Natural killer cell (primary cell): ENCODE measurements around the gene SGCA. TPM values are rescaled to one million over a fixed set of nuclear protein-coding genes. Genes with fewer than 3 reads are reported as not detected.

Experiments
- ATAC-seq, 3 donors: fragments of 150-1000 bp in 2 of 3; fragments of 200-7000 bp in 1 of 3; cut with Tn5 transposase; 1 replicate in 1 of 3; 2 replicates in 2 of 3; pipeline ENCODE4 v1.10.0; 2021; ENCODE audit warnings: mild to moderate bottlenecking in 2 of 3, moderate library complexity in 2 of 3
- DNase-seq, 2 donors: peaks; one replicate each; pipeline versions ENCODE4 v3.0.0 to v3.0.0-alpha.2; 2013 to 2021; ENCODE audit warnings: mixed read lengths in 1 of 2
- H3K27ac ChIP-seq: one replicate; pipeline ENCODE4 v1.5.1; 2013; ENCODE audit warnings: mild to moderate bottlenecking, low read length
- H3K27me3 ChIP-seq: one replicate; pipeline ENCODE4 v1.6.1; 2013; ENCODE audit warnings: low read length; ENCODE audit not compliant: control insufficient read depth, insufficient read depth
- H3K36me3 ChIP-seq: one replicate; pipeline ENCODE4 v1.6.1; 2013; ENCODE audit warnings: low read length; ENCODE audit not compliant: control insufficient read depth, insufficient read depth
- H3K4me1 ChIP-seq: one replicate; pipeline ENCODE4 v1.6.1; 2013; ENCODE audit warnings: low read length; ENCODE audit not compliant: control insufficient read depth, insufficient read depth
- H3K4me3 ChIP-seq: one replicate; pipeline ENCODE4 v1.5.1; 2013; ENCODE audit warnings: low read length
- H3K9me3 ChIP-seq: one replicate; pipeline ENCODE4 v1.6.1; 2013; ENCODE audit warnings: low read length; ENCODE audit not compliant: control insufficient read depth, insufficient read depth
- H3K27ac Mint-ChIP-seq, 2 donors: one replicate each; pipeline ENCODE4 v1.8.0; 2022; ENCODE audit warnings: mild to moderate bottlenecking in 2 of 2, mixed read lengths in 2 of 2, moderate library complexity in 1 of 2
- H3K27me3 Mint-ChIP-seq, 2 donors: one replicate each; pipeline ENCODE4 v1.8.0; 2022; ENCODE audit warnings: low read depth in 2 of 2, mixed read lengths in 2 of 2
- H3K36me3 Mint-ChIP-seq: one replicate; pipeline ENCODE4 v1.8.0; 2022; ENCODE audit warnings: mixed read lengths
- H3K4me1 Mint-ChIP-seq, 2 donors: one replicate each; pipeline ENCODE4 v1.8.0; 2022; ENCODE audit warnings: mixed read lengths in 2 of 2
- H3K4me3 Mint-ChIP-seq: one replicate; pipeline ENCODE4 v1.8.0; 2022; ENCODE audit warnings: mild to moderate bottlenecking, moderate library complexity, mixed read lengths
- H3K9me3 Mint-ChIP-seq, 2 donors: one replicate each; pipeline ENCODE4 v1.8.0; 2022; ENCODE audit warnings: mixed read lengths in 2 of 2
- CTCF ChIP-seq: fragments of 200-600 bp; IDR thresholded peaks from one replicate; pipeline ENCODE4 v1.8.0; 2022; ENCODE audit warnings: antibody characterized with exemption
- WGBS: methylation state at CpG from one replicate; pipeline ENCODE4 v1.1.7; 2013; ENCODE audit warnings: missing lambda C conversion rate; ENCODE audit not compliant: insufficient coverage; 5-methylcytosine and 5-hydroxymethylcytosine counted together
- intact Hi-C: fragments of 100-400 bp; cut with micrococcal nuclease; formaldehyde crosslinking; loops from one replicate; pipeline ENCODE4 v1.14.2; 2022
- total RNA-seq, 4 donors: library from RNA; stranded (reverse); fragments of 120-200 nt in 1 of 4; gene quantifications; one replicate each; pipeline versions ENCODE4 v1.2.3 to v1.2.4, GENCODE V29; 2013 to 2022

SGCA gene
- total RNA-seq, 3 donors from 2014 or later (not counting 1 experiment from before 2014, with no cell fraction given), result not detected

DNA sequence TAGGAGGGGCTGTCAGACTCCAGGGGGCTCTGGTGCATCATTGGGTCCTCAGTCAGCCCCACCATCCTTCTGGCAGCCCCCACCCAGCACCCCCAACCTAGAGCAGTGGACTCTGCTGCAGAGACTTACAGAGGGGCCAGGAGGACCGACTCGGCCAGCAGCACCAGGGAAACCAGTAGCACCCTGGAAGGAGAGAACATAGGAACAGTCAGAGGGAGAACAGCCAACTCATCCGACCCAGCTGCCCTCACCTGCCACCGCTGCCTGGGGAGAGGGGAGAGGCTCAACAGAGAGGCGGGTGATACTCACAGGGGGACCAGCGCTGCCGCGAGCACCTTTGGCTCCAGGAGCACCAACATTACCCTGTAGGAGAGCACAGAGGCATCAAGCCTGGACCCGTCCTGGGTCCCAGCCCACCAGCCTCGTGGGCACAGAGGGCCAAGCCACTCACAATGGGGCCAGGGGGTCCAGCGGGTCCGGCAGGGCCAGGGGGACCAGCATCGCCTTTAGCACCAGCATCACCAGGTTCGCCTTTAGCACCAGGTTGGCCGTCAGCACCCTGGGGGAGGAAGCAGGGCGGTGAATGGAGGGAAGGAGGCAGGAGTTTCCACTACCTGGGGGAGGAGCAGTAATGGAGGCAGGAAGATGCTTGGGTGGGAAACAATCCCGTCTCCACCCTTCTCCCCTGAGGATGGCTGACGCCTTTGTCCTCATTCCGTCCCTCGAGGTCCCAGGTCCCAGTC lies 23.9 kb downstream of the SGCA start:
- Mint-ChIP-seq H3K27ac (no peak overlapping the region), H3K9me3 (no peaks in the 10 kb centered on the region), H3K4me3 (no peak overlapping the region), H3K36me3 (no peaks in the 10 kb centered on the region), H3K4me1 (no peaks in the 10 kb centered on the region), H3K27me3 (no peaks in the 10 kb centered on the region)
- H3K4me3 ChIP-seq, result no peak overlapping the region
- H3K27ac ChIP-seq, result no peak overlapping the region
- intact Hi-C loops, result no loop called here
- peaks cover 20% of the 10 kb centered on the region for H3K36me3 ChIP-seq
- ATAC-seq, result no peak
- H3K27me3 ChIP-seq, result no peaks in the 10 kb centered on the region
- no peaks in the 10 kb centered on the region for H3K9me3 ChIP-seq
- 91% methylated on average over 20 of the region's 20 CpGs for WGBS
- no peak for TF ChIP-seq CTCF
- H3K4me1 ChIP-seq, result peaks cover 13% of the 10 kb centered on the region
- no peak for DNase-seq

GRCh38 chr17:50190293-50190602 lies 24.4 kb downstream of the SGCA start:
- no peaks in the 10 kb centered on the region for H3K27me3 Mint-ChIP-seq
- no peak overlapping the region for H3K27ac Mint-ChIP-seq
- H3K36me3 ChIP-seq, result peaks cover 18% of the 10 kb centered on the region
- no peaks in the 10 kb centered on the region for H3K9me3 Mint-ChIP-seq
- intact Hi-C loops, result no loop called here
- ATAC-seq (no peak), DNase-seq (no peak)
- no peaks in the 10 kb centered on the region for H3K27me3 ChIP-seq
- no peak overlapping the region for H3K27ac ChIP-seq
- no peak overlapping the region for H3K4me3 ChIP-seq
- H3K4me1 ChIP-seq, result peaks cover 10% of the 10 kb centered on the region
- no peak for TF ChIP-seq CTCF
- WGBS, result 92% methylated on average over 8 of the region's 8 CpGs
- no peak overlapping the region for H3K4me3 Mint-ChIP-seq
- no peaks in the 10 kb centered on the region for H3K9me3 ChIP-seq
- no peaks in the 10 kb centered on the region for H3K36me3 Mint-ChIP-seq
- no peaks in the 10 kb centered on the region for H3K4me1 Mint-ChIP-seq

- no peaks in the 10 kb centered on the region for H3K4me1 Mint-ChIP-seq
- H3K36me3 Mint-ChIP-seq, result no peaks in the 10 kb centered on the region
Observed at GRCh38 chr17:50190603-50191358, 25.0 kb downstream of the SGCA start.

More at GRCh38 chr17:50190603-50191358, 25.0 kb downstream of the SGCA start:
- DNase-seq (no peak), ATAC-seq (no peak)
- Histone ChIP-seq H3K27ac (no peak overlapping the region), H3K4me1 (peaks cover 10% of the 10 kb centered on the region), H3K27me3 (no peaks in the 10 kb centered on the region), H3K36me3 (peaks cover 13% of the 10 kb centered on the region), H3K4me3 (no peak overlapping the region), H3K9me3 (no peaks in the 10 kb centered on the region)
- TF ChIP-seq CTCF, result no peak
- Mint-ChIP-seq H3K9me3 (no peaks in the 10 kb centered on the region), H3K27me3 (peaks cover 0 to 3% of the 10 kb centered on the region in 2 donors), H3K4me3 (no peak overlapping the region), H3K27ac (no peak overlapping the region)
- intact Hi-C loops, result no loop called here
- 97% methylated on average over 8 of the region's 8 CpGs for WGBS
